HS-27A (cell line): ENCODE results near the gene SLC24A3.

ENCODE experiments used
- DNase-seq: peaks from one replicate; pipeline ENCODE4 v3.0.0-alpha.2; 2012; ENCODE audit warnings: low read depth, missing footprints

SLC24A3 gene

DNA sequence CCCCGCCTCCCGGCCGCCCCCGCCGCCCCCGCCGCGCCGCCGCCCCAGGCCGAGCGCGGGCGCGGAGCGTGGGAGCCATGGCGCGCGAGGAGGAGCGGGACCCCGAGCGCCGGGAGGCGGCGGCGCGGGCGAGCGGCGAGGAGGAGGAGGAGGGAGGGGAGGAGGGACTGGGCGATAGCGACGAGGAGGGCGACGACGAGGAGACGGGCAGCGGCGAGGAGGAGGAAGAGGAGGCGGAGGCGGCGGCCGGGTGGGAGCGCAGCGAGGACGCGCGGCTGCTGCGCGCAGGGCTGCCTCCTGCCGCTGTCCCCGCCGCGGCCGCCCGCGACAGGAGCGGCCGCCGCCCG lies at the start of gene SLC24A3:
SLC24A3 (plus strand) TSS at position 174 of the 347 bp plus-strand sequence.
- no peak for DNase-seq

DNA sequence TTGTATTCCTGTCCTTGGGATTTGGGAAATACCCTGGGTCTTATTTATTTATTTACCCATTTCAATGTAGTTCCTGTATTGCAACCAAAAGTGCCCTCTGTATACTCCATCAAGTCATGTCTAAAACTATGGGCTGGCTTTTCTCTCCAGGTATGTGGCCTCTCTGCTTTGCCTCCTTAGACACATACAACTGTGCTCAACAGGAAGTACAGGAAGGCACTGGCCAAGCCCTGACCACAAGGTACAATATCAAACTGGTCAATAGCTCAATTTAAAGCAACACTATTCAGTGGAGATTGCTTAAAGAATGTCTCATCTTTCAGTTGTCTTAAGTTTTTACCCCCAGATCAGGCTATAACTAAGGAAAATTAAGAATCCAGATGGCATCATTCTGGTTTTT lies 42.3 kb upstream of the SLC24A3 start:
- DNase-seq: no peak

DNA sequence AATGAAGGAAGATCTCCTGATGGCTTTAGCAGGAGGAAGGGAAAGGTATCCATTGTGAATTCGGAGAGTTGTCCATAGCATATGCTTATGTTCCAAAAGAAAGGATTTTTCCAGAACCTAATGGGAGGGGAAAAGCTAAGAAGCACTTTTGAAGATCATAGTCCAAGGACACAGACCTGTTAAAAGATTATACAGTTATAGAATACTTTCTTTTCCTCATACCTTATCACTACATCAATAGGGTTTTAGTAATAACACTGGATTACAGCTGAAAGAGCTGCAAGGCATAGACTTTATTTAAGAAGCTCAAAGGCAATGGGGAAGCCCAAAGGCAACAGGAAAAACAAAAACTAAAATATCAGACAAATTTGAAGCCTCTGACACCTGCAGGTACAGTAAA lies 39.8 kb upstream of the SLC24A3 start:
- no peak for DNase-seq

DNA sequence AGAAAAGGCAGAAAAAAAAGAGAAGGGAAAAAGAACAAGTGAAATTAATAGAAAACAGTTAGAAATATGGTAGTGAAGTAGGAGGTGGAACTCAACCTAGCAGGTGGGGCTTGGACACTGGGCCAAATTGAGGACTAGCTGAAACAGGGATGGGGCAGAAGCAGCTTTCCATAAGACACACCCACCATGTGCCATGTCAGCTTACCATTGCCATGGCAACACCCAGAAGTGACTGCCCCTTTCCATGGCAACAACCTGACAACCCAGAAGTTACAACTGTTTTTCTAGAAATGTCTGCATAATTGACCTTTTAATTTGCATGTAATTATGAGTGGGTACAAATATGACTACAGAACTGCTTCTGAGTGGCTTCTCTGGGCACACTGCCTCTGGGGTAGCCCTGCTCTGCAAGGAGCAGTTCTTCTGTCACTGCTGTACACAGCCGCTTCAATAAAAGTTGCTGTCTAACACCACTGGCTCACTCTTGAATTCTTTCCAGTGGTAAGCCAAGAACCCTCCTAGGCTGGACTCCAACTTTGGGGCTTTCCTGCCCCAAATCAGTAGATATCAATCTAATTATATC lies 35.9 kb upstream of the SLC24A3 start:
- DNase-seq: no peak

DNA sequence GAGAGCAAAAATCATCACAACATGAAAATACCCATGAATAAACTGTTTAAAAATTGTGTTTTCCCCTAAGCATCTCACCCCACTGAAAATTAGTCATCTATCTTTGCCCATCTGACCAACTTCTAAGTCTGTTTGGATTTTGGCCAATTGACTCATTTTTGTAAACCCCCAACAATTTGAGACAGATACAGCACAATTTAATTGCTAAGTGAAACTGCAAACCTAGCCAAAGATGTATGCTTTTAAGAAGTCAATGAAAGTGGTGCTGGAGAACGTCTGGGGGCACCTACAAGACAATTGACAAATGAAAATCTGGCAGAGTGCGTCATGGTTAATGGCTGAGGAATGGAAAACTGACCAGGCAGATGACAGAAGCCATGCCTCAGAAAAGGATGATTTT lies 30.9 kb upstream of the SLC24A3 start:
- peak; percentile 30 for DNase-seq

DNA sequence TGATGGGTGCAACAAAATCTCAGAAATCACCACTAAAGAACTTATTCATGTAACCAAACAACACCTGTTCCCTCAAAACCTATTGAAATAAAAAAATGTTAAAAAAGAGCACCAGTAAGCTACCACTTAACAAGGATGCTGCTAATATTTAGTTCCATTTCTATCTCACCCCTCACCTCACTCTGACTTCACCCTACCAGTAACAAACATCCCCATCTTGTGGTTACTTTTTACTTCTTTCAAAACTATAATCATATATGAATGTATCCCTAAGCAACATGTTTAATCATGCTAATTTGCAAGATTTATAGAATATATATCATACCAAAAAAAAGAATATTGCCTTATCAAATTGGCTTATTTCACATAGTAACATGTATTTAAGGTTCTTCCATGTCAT lies 27.4 kb upstream of the SLC24A3 start:
- DNase-seq: no peak

DNA sequence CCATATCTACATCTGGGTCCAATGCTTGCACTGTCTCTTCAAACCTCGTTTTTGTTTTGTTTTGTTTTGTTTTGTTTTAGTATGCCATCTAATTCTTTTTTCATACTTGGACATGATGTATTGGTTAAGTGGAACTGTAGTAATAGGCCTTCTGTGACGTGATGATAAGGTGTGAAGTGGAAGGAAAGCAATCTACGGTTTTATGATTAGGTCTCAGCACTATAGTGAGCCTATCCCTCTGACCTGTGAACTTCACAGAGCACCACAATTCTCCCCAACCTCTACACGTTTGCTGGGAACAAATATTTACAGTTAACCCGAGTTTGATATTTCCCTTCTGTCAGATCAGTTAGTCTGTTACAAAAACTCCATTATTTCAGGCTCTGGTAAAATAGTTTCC lies 19.1 kb upstream of the SLC24A3 start:
- no peak for DNase-seq

DNA sequence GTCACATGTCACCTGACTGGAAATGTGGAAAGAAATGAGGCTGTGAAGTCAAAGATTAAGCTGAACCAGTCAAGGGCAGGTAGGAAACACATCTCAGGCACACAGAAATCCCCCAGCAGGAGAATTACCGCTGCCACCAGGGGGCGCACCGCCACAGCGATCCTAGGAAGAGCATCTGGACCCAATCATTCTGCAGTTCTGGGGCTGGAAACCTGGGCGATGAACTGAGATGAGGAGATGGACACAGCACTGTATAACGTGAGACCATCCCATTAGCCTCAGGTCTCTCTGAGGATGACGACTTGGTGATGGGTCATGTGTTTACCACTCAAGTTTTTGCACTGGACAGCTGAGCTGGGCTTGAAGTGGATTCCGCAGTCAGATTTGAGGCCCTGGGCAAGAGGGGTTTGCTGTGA lies 6.5 kb upstream of the SLC24A3 start:
- peak; percentile 47 for DNase-seq

DNA sequence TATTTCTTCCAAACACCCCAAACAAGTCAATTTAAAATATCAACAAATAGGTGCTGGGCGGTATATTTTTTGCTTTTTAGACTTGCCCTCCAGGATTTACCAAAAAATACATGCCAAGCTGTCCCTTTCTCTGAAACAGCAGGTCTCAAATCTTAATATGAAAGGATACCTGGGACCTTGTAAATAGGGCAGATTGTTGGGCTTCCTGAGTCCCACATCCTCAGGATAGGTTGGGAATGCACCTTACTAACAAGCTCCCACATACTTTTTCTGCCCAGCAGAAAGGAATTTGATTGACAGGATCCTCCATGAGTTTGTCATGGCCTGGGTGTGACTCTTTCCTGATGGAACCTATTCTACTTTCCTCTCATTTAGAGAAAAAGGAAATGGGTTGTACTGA lies 4.9 kb upstream of the SLC24A3 start:
- DNase-seq: no peak

DNA sequence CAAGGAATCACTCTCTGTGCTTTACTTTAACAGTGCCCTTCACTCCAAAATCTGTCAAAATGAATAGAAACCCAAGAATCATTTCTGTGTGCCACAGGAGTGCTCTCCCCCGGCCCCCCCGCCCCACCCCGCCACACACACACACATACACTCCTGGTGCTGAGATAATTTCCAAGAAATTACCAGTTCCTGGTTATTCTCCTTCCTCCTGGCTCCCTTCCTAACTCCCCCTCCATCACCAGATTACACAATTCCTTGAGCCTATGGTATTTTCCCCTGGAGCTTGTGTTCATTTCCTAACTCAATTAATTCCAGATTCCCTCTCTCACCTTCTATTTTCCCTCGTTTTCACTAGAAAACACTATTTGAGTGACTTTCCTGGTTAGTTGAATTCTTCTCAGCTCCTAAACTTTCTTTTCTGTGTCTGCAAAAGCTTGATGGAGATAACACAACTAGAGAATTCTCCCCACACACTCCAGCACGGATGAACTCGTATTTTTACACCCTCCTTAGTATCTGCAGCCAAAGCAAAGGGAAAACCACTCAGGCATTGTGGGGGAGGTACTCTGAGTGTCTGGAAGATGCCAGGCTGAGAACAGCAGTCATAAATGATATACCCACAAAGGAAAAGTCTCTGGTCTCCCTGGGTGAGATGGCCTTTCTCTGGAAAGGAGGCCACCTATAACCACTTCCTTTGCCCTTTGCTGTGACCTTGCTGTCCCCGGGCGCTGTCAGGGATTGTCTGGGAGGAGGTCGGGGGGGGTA lies 1.9 kb upstream of the SLC24A3 start:
- DNase-seq: no peak

DNA sequence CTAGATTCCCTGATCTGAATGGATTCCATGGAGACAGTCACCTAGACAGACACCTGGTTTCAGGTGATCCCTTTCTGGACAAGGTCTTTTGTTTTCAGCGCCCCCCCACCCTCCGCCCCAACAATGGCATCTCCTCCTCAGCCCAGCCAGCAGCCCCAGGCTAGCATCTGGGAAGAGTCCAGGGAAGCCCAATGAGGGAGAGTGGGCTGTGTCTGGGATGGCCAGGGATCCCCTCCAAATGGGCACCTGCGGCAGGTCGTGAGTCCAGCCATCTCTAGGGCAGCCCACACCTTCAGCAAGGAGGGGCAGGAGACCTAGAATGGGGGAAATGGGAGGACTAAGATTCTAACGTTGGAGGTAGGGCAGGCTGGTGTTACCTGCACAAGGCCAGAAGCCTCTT lies 1.2 kb upstream of the SLC24A3 start:
- DNase-seq: no peak

DNA sequence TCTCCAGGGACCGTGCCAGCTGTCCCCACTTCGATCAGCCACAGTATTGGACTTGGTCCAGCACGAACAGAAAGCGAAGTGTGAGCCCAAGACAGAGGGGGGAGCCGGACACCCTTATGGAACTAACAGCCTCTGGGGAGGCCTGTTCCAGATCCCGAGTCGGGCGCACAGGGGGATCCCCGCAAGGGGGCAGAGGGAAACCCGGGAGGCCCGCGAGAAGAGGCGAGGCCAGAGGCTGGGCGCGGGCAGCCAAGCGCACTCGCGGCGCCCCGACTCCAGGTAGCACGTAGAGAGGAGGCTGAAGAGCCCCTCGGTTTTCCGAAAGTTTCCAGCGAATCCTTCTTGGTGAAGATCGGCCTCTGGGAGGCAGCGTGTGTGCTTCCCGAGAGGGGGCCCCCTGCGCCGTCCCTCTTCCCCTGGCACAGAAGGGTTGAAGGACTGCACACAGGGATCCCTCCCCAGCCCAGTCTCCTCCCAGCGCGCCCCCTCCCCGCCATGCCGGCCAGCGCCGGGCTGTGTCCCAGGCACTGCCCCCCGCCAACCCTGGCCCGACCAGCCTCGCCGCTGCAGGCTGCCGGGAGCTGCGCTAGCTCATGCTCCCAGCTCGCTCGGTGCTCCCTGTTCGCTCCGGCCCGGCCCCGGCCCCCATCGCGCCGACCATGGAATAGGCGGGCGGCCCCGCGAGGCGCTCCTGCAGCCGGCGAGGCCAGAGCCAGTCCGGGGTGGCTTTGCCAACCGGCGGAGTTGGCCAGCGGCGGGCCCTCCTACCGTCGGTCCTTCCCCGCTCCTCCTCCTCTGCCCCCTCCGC lies 577 bp upstream of the SLC24A3 start:
- DNase-seq: no peak

DNA sequence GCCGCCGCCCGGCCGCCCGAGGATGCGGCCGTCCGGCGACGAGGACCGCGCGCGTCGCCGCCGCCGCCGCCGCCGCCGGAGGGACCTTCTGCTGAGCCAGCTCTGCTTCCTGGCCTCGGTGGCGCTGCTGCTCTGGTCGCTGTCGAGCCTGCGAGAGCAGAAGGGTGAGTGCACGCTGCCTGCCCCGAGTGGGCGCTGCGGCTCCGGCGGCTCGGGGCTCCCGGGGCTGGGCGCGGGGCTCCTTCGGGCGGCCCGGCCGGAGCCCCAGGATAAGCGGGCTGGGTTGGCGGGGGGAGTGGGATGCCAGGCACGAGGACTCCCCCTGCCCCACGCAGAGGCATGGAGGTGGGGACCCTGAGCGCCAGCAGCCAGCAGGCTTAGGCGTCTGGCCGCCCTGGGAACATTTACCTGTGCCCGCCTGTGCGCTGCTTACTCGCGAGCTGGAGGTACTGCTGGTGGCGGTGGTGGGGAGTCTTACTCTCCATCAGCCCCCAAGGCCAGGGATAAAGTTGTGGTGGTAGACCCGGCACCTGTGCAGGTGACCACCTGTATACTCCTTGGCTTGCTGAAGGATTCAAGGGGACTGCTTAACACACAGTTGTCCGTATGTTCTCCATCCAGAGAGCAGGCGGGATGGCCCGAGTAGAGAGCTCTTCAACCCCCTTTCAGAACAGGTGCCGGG lies 520 bp downstream of the SLC24A3 start:
- no peak for DNase-seq

DNA sequence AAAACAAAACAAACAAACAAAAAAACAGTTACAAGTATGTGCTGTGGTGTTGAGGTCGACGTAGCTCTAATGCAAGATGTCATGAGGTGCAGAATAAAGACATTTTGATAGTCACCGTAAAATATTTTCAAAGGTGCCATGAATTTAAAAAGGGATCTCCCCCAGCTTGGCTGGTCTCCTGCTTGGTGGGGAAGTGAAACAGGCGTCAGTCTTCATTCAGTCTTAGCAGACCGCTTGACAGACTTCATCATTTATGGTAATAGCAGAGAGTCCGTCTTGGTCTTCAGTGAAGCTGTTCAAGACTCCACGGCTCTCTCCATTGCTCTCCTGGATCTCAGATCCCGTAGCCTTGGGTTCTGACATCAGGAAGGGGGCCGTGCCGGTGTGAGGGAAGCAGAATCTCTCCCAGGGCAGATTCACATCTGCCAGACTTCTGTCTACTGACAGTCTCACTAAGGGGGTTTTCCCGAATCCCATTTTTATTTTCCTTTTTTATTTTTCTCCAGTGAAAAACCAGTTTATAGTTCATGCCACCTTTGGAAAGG lies 1.6 kb downstream of the SLC24A3 start:
- DNase-seq: no peak

DNA sequence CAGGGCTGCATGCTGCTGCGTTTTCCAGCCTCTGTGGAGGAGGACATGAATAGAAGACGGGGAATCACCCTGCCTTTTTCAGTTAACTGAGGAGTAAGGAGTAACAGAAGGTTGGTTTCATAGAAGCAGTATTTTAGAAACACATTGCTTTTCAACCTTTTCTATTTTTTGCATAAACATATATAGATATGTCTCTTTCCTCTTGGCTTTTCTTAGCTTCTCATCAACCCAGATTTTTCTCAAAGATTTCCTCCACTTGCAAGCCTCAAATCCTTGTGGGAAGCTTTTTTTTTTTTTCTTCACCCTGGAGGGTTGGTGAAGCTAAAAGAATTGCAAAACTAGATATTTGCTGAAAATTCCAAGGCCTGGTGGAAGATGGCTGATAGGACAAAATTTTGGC lies 6.0 kb downstream of the SLC24A3 start:
- no peak for DNase-seq

DNA sequence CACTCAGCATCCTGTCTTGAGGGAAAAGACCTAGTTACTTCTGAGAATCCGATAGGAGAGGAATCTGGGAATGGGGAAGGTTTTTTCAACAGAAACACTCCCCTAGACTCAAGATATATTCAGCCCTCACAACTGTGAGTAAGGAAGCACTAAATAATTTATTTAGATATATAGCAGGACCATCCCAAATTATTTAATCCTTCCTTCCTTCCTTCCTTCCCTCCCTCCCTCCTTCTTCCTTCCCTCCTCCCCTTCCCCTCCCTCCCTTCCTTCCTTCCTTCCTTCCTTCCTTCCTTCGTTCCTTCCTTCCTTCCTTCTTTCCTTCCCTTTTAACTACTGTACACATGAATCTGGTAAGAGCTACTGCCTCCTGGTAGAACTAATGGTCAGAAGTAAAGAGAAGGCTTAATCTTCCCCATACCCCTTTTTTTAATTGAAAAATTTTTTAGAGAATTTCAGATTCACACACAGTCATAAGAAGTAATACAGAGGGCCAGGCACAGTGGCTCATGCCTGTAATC lies 10.1 kb downstream of the SLC24A3 start:
- no peak for DNase-seq

DNA sequence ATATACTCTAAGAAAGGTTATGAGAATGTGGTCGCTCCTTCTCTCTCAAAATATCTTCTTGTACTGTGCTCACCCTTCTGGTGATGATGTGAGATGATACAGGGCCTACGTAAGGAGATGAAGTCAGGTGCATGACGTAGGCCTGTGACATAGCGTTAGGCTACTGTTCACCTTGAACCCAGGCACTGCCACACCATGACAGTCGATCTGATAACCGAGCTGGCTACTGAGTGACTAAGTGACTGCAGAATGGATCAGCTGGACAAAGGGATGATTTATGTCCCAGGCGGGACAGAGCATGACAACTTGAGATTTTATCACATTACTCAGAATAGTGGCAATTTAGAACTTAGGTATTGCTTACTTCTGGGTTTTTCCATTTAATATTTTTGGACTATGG lies 11.2 kb downstream of the SLC24A3 start:
- no peak for DNase-seq

DNA sequence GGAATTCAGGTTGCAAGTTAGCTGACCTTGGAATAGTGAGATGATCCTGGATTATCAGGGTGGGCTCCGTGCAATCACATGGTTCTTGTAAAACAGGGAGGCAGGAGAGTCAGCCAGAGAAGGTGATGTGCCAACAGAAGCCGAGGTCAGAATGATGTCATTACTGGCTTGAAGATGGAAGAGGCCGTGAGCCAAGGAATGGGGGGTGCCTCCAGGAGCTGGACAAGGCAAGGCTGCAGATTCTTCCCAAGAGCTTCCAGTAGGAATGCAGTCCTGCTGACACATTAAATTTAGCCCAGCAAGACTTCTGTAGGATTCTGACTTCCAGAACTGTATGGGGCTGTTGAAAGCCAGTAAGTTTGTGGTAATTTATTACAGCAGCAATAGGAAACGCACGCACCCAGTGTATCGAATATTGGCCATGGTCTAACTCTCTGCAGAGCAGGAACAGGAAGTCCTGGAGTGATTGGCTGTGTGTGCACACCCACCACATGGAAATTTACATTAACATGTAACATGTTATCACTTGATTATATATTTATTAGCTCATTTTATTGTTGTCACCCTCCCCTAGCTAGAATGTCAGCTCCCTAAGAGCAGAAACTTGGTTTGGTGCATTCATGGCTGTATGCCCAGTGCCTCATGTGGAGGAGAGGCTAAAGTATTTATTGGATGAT lies 19.1 kb downstream of the SLC24A3 start:
- DNase-seq: no peak

DNA sequence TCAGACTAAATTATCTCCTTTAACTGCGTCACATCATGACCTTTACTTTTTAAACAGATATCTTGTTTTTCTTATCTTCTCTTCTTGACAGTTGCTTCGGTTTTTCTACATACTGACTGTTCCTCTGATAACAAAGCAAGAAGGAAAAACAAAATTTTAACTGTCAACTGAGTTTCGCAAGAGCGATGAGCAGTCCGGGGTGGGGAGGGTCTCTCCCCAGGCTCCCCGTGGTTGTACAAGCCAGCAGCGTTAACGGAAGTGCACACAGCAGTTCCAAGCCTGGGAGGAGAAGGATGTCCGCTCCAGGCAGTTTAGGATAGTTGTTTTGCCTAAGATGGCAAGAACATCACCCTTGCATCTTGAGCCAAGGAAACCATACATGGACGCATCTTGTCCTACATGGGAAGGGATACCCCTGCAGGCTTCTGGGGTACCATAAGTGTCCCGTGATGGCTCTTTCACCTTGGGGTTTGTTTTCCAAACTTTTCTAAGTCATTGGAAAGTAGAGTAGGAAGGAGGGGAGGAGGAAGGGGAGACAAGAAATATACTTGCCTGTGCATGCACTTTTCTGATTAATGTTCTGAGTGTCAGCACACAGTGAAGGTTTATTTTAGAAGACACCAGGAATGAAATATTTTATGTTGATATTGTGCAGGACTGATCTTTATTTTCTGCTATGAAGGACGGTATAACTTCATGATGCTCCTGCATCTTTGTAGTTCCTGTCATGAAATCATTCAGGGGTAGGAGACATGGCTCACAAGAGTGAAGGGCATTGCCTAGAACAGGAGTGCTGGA lies 20.8 kb downstream of the SLC24A3 start:
- no peak for DNase-seq

DNA sequence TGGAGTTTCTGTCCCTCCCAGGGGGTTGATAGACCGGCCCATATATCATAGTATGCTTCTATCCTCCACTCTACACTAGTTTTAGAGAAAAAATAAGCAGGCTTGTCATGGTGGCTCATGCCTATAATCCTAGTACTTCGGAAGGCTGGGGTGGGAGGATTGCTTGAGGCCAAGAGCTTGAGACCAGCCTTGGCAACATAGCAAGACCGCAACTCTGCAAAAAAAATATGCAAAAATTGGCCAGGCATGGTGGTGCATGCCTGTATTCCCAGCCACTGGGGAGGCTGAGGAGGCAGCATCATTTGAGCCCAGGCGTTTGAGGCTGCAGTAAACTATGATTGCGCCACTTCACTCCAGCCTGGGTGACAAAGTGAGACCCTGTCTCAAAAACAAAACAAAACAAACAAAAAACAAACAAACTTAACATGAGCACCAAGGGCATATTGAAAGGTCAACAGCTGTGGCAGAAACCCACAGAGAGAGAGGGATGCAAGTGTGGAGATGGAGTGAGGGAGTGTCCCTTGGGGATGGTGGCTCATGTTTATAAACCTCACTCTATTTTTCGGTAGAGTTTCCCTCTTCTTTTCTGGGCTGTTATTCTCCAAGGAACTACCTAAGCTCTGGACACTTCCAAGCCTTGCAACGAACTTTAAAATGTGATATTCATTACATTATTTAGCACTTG lies 24.1 kb downstream of the SLC24A3 start:
- DNase-seq: no peak
